GM12892 (cell line): ENCODE data around the gene SLC25A13.

Experiments
- POLR2A ChIP-seq: IDR thresholded peaks from 2 replicates; pipeline ENCODE4 v1.6.1; 2011; ENCODE audit warnings: low read depth, low read length, control low read depth
- POLR2AphosphoS5 ChIP-seq: IDR thresholded peaks from 2 replicates; pipeline ENCODE4 v1.6.1; 2011; ENCODE audit warnings: low read depth, low read length, control low read depth
- TAF1 ChIP-seq: IDR thresholded peaks from 2 replicates; pipeline ENCODE4 v1.6.1; 2011; ENCODE audit warnings: low read depth, mild to moderate bottlenecking, control low read depth, low read length, borderline replicate concordance

- TF ChIP-seq TAF1: no peak
- no peak for TF ChIP-seq POLR2A
- no peak for TF ChIP-seq POLR2AphosphoS5
Observed at GRCh38 chr7:96349572-96349971, 27.7 kb upstream of the SLC25A13 start.
